GM12874 (cell line): Measurements from ENCODE around the gene CFAP20DC.

ENCODE experiments used
- TF ChIP-seq, protein P1 (sequence below): IDR thresholded peaks from 2 replicates; pipeline ENCODE4 v1.5.1; 2011; ENCODE audit warnings: low read depth, mild to moderate bottlenecking, control low read depth, low read length, moderate library complexity; ENCODE audit not compliant: insufficient read depth

The CFAP20DC gene

GRCh38 chr3:58839187-58839586 is 210.6 kb downstream of the CFAP20DC start:
- TF ChIP-seq, protein P1, sequence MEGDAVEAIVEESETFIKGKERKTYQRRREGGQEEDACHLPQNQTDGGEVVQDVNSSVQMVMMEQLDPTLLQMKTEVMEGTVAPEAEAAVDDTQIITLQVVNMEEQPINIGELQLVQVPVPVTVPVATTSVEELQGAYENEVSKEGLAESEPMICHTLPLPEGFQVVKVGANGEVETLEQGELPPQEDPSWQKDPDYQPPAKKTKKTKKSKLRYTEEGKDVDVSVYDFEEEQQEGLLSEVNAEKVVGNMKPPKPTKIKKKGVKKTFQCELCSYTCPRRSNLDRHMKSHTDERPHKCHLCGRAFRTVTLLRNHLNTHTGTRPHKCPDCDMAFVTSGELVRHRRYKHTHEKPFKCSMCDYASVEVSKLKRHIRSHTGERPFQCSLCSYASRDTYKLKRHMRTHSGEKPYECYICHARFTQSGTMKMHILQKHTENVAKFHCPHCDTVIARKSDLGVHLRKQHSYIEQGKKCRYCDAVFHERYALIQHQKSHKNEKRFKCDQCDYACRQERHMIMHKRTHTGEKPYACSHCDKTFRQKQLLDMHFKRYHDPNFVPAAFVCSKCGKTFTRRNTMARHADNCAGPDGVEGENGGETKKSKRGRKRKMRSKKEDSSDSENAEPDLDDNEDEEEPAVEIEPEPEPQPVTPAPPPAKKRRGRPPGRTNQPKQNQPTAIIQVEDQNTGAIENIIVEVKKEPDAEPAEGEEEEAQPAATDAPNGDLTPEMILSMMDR, result no peak

DNA sequence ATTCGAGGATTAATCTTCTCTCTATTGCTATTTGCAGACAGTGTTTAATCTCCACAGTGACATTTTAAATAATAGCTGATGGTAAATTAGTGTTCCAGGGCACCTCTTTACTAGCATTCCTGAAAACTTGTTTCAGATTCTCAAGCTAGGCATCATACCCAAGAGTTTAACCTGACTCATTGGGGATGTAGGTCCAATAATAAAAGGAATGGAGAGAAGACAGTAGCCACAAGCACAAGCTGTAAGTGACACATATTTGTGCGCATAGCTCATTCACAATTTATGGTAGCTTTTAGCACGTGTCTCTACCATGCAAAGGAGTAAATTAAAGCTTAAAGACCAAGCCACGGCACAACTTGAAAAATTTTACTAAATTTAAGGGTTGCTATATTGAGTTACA is 212.0 kb downstream of the CFAP20DC start:
- TF ChIP-seq, protein P1, result no peak

- TF ChIP-seq, protein P1, result no peak
Measured at GRCh38 chr3:58837141-58837843, 212.5 kb downstream of the CFAP20DC start.

GRCh38 chr3:58835086-58835485 is 214.7 kb downstream of the CFAP20DC start:
- TF ChIP-seq, protein P1, result no peak

- TF ChIP-seq, protein P1, result no peak
Measured at GRCh38 chr3:58833491-58833890, 216.3 kb downstream of the CFAP20DC start.

DNA sequence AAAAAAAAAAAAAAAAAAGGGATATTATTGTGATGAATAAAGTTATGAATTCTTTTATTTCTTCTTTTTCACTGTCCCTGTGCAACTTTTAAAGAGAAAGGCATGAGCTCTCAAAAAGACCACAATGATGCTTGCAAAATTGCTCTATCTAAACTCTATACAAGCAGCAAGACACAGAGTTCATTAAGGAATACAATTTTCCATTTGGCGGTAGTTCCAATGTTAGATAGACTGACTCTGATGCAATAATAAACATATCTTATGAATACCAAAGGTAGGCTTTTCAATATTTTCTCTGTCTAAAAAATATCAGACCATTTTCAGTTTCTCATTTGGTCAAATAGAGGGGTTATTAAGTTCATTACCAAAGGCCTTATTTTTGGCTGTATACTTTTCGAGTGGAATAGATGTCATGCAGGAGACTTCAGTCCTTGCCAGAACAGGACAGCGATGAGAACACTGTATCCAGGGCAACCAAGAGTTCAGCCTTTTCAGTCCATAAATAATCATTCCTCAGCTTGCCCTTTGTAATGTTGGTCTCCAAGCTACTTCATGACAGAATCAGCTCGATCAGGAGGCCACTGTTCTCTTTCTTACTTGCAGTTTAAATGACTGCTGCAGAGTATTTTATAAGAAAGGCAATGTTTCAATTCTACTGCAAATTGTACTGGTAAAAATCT is 220.4 kb downstream of the CFAP20DC start:
- TF ChIP-seq, protein P1, result no peak

DNA sequence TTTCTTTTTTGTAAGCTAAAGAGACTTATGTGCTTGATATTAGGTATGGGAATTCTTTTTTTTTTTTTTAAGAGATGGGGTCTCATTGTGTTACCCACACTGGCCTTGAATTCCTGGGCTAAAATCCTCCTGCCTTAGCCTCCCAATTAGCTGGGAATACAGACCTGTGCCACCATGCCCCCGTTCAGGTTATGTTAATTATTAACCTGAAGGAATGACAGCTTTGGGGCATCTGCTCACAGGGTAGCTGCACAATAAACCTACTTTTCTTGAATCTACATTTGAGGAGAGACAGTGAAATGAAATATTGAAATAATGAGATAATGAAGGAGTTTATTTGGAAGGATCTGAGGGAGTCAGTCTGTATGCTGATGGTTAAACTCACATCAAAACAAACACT is 225.0 kb downstream of the CFAP20DC start:
- TF ChIP-seq, protein P1, result no peak
